ENCODE results near the gene C1orf167. TPM values are rescaled to one million over a fixed set of nuclear protein-coding genes. Genes with fewer than 3 reads are reported as not detected.

Gene C1orf167
- total and polyA plus RNA-seq, 2 of the 8 experiments (the other 6 are each of a cell fraction or from before 2014, with no cell fraction given), result 0.70 to 1.3 TPM

GRCh38 chr1:11720033-11720376 is 42.0 kb upstream of the C1orf167 start:
- Histone ChIP-seq H3K27me3 (replicated peaks in 1 of 4; ENCODE audit: control insufficient read depth in 3 of 4, extremely low read depth in 1 of 4, insufficient read depth in 3 of 4, low read length in 3 of 4) (no peaks in the 10 kb centered on the region), H2BK20ac (ENCODE audit: low read length) (no peak overlapping the region), H4K5ac (ENCODE audit: insufficient read length, low read depth, low read length) (no peak overlapping the region), H3K79me1 (ENCODE audit: low read depth, low read length) (no peaks in the 10 kb centered on the region), H3K4ac (replicated peaks; ENCODE audit: insufficient read length, low read depth, low read length) (no peak overlapping the region), H3K36me3 (ENCODE audit: control insufficient read depth in 2 of 4, insufficient read depth in 4 of 4, low read length in 3 of 4) (no peaks in the 10 kb centered on the region), H2BK12ac (ENCODE audit: low read depth, low read length) (no peak overlapping the region), H2AFZ (ENCODE audit: low read length) (no peak overlapping the region), H3K23me2 (ENCODE audit: low read depth, low read length) (no peaks in the 10 kb centered on the region), H4K91ac (replicated peaks; ENCODE audit: insufficient read length, low read length) (peak overlapping the region; percentile 42), H3K14ac (ENCODE audit: insufficient read length) (no peak overlapping the region), H2BK5ac (ENCODE audit: low read depth, low read length) (no peak overlapping the region), H2BK120ac (replicated peaks; ENCODE audit: low read depth, low read length) (no peak overlapping the region), H3K27ac (ENCODE audit: low read depth, low read length) (no peak overlapping the region), H3K4me3 (ENCODE audit: extremely low read depth in 1 of 4, insufficient read depth in 2 of 4, low read depth in 3 of 4, low read length in 4 of 4) (no peak overlapping the region), H3K9ac (replicated peaks in 1 of 4; ENCODE audit: extremely low read depth in 1 of 4, low read depth in 3 of 4, low read length in 3 of 4) (no peak overlapping the region; a peak in 1 of 7 replicates), H2AK5ac (ENCODE audit: low read depth, low read length) (no peak overlapping the region), H4K20me1 (replicated peaks in 1 of 2; ENCODE audit: control insufficient read depth in 1 of 2, insufficient read depth in 2 of 2, low read length in 2 of 2) (peaks cover 0 to 3% of the 10 kb centered on the region in 2 experiments), H3K9me3 (ENCODE audit: insufficient read depth in 2 of 2, low read depth in 1 of 2, low read length in 1 of 2) (no peaks in the 10 kb centered on the region), H3K4me1 (replicated peaks in 1 of 4; ENCODE audit: control insufficient read depth in 3 of 4, insufficient read depth in 4 of 4, low read length in 3 of 4) (peaks cover 0 to under 1% (median 0%) of the 10 kb centered on the region in 4 experiments; a peak in 1 of 7 replicates), H3K79me2 (ENCODE audit: control insufficient read depth in 1 of 2, insufficient read depth in 2 of 2, low read length in 2 of 2) (no peaks in the 10 kb centered on the region), H2BK15ac (ENCODE audit: low read length) (no peak overlapping the region), H3K23ac (ENCODE audit: insufficient read length) (no peak overlapping the region), H4K8ac (ENCODE audit: extremely low read depth, insufficient read depth, low read length) (no peak overlapping the region), H3K4me2 (ENCODE audit: insufficient read depth in 1 of 2, low read depth in 2 of 2, low read length in 2 of 2) (no peak overlapping the region), H3K56ac (replicated peaks; ENCODE audit: insufficient read length, low read depth, low read length) (no peak overlapping the region), H3K18ac (ENCODE audit: extremely low read depth, low read length) (no peak overlapping the region)
- CTCF ChIA-PET (ENCODE audit: partially characterized antibody), result interaction anchor here (0.7 to 3.4 kb wide), 33 partner anchors 9 to 173 kb away, joined by 3 to 58 read pairs (median 9); partner anchors contain the start of genes AGTRAP, FBXO2, FBXO44 and FBXO6
- POLR2A ChIA-PET (ENCODE audit: partially characterized antibody), result interaction anchor here (0.8 to 3.8 kb wide), 19 partner anchors 11 to 67 kb away, joined by 3 to 22 read pairs (median 6); partner anchors contain the start of genes AGTRAP, DRAXIN, FBXO44 and FBXO6
- DNase-seq (ENCODE audit: low read depth in 1 of 2, low spot score in 2 of 2), result no peak
- WGBS, 2 experiments (ENCODE audit: extremely low coverage in 1 of 2, insufficient coverage in 1 of 2, insufficient read length in 1 of 2, insufficient replicate concordance in 2 of 2, low coverage in 1 of 2, low lambda C conversion rate in 2 of 2, missing lambda C conversion rate in 1 of 2), result 83% methylated on average over 12 of the region's 12 CpGs; no CpG with 5 or more reads in 1 of the 2 experiments
- no peak for FAIRE-seq
- TF ChIP-seq ATF3 (IDR thresholded peaks at IDR 0.05; ENCODE audit: insufficient read depth, low read depth, low read length) (no peak), RAD21 (IDR thresholded peaks at IDR 0.05 in 1 of 2, conservative IDR thresholded peaks at IDR 0.05 in 1 of 2; ENCODE audit: low read depth in 2 of 2, low read length in 2 of 2) (no peak), PHF8 (conservative IDR thresholded peaks at IDR 0.05; ENCODE audit: low read depth, low read length) (no peak)
